Measurements from ENCODE around the gene RBM25. TPM values are rescaled to one million over a fixed set of nuclear protein-coding genes. Genes with fewer than 3 reads are reported as not detected.

Gene RBM25
- total RNA-seq, 2 donors from 2014 or later = 36.8 to 78.6 TPM

Small RNA genes lying within 50 kb of the gene (small RNA-seq; reads per million reads assigned to genes)
- gene RN7SL586P = 0 reads per million in 2 donors

Other genes with a start within 250 kb of the RBM25 start
- gene DPF3, start 164.4 kb upstream of the RBM25 start, total RNA-seq = 10 to 100 TPM in 1 of 2 donors, not detected in 1; 11.0 TPM
- 10 to 100 TPM in 1 of 2 donors, 1 to 10 TPM in 1; 8.9 to 29.6 TPM for gene DCAF4, start 132.1 kb upstream of the RBM25 start, total RNA-seq
- gene ZFYVE1, start 31.4 kb upstream of the RBM25 start, total RNA-seq = 10 to 100 TPM; 16.6 to 31.7 TPM
- gene PSEN1, start 78.0 kb downstream of the RBM25 start, total RNA-seq = 10 to 100 TPM; 46.3 to 61.9 TPM
- 10 to 100 TPM; 10.7 to 33.1 TPM for gene PAPLN, start 179.0 kb downstream of the RBM25 start, total RNA-seq